Gastroesophageal sphincter (tissue), 4 donors: ENCODE data around the gene KPNA3. TPM values are rescaled to one million over a fixed set of nuclear protein-coding genes. Genes with fewer than 3 reads are reported as not detected.
A peak's percentile ranks its signal among the peaks of the same experiment; 100 is the strongest.

Experiments
- ATAC-seq: fragments of 150-250 bp; one replicate; pipeline ENCODE4 v1.9.1; 2016; ENCODE audit warnings: mild to moderate bottlenecking, moderate library complexity
- H3K27ac ChIP-seq, 4 donors: fragments of 200-600 bp; sonication (generic) in 3 of 4; 1 replicate in 3 of 4; 2 replicates in 1 of 4; pipeline ENCODE4 v1.5.1; 2016 to 2019
- H3K27me3 ChIP-seq: fragments of 200-600 bp; sonication (generic); one replicate; pipeline ENCODE4 v1.5.1; 2019
- H3K36me3 ChIP-seq, 2 donors: fragments of 200-600 bp; sonication (generic); one replicate each; pipeline ENCODE4 v1.5.1; 2019; ENCODE audit warnings: control low read depth in 1 of 2
- H3K4me1 ChIP-seq, 3 donors: fragments of 200-600 bp; sonication (generic); 1 replicate in 2 of 3; 2 replicates in 1 of 3; pipeline ENCODE4 v1.5.1; 2016 to 2019; ENCODE audit warnings: control low read depth in 2 of 3
- H3K4me3 ChIP-seq, 2 donors: fragments of 200-600 bp; sonication (generic); one replicate each; pipeline ENCODE4 v1.5.1; 2019; ENCODE audit warnings: mild to moderate bottlenecking in 1 of 2, moderate library complexity in 1 of 2
- H3K9me3 ChIP-seq, 3 donors: fragments of 200-600 bp; sonication (generic); one replicate each; pipeline ENCODE4 v1.5.1; 2017 to 2019; ENCODE audit warnings: control low read depth in 2 of 3
- EP300 ChIP-seq: sonication (generic); formaldehyde crosslinking; IDR thresholded peaks from one replicate; pipeline ENCODE4 v1.6.1; 2017; ENCODE audit warnings: antibody characterized with exemption, mild to moderate bottlenecking
- POLR2A ChIP-seq, 2 donors: fragments of 450-650 bp; IDR thresholded peaks; one replicate each; pipeline ENCODE4 v1.6.1; 2017; ENCODE audit warnings: antibody characterized with exemption in 2 of 2, mild to moderate bottlenecking in 2 of 2, moderate library complexity in 1 of 2
- POLR2AphosphoS5 ChIP-seq: sonication (generic); formaldehyde crosslinking; IDR thresholded peaks from one replicate; pipeline ENCODE4 v1.6.1; 2017; ENCODE audit warnings: antibody characterized with exemption
- WGBS, 2 donors: methylation state at CpG; one replicate each; pipeline ENCODE4 v1.1.5; 2018; ENCODE audit warnings: low coverage in 1 of 2; 5-methylcytosine and 5-hydroxymethylcytosine counted together
- total RNA-seq, 4 donors: library from RNA; depleted of rRNA; stranded (reverse); fragments of >200 nt; gene quantifications; one replicate each; pipeline ENCODE4 v1.1.0, GENCODE V29; 2016
- TF ChIP-seq, protein P1 (sequence below), 4 experiments: fragments of 200-600 bp in 2 of 4; fragments of 450-650 bp in 2 of 4; sonication (generic) in 1 of 4; IDR thresholded peaks; one replicate each; pipeline ENCODE4 v1.5.1; 2017 to 2019; ENCODE audit warnings: antibody characterized with exemption in 4 of 4, mild to moderate bottlenecking in 2 of 4, moderate library complexity in 2 of 4

Gene KPNA3
- total RNA-seq, 4 donors from 2014 or later: 41.2 to 67.5 (median 55.8) TPM

DNA sequence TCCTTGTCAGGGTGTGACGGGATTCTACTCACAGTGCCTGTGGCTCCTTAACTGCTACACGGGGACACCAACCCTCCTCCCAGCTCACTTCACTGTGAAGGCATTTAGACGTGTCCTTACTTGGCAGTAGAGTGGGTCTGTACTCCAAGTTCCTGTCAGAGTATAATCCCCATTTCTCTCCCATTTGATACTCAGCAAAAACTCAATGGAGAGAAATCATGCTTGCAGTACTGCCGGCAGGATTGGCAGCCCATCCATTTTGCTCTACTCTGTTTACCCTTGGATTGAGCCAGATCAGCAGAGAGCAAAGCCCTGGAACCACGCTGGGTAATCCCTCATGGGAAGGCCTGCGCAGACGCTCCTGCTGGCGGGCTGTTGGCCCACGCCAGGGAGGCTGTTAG is 135.2 kb downstream of the KPNA3 start:
- peaks cover 0 to 23% (median 0%) of the 10 kb centered on the region in 3 donors for H3K4me1 ChIP-seq
- no peaks in the 10 kb centered on the region for H3K9me3 ChIP-seq
- H3K27ac ChIP-seq: peak overlapping the region in 3 of 4 donors; percentile 39 to 64 (median 54)
- H3K36me3 ChIP-seq: peaks cover 0 to 31% of the 10 kb centered on the region in 2 donors
- no peak for TF ChIP-seq POLR2A (IDR thresholded peaks at IDR 0.05)
- TF ChIP-seq POLR2AphosphoS5: peak; percentile 89
- peak; percentile 89 for ATAC-seq
- no peak overlapping the region for H3K4me3 ChIP-seq
- H3K27me3 ChIP-seq: no peaks in the 10 kb centered on the region
- 21% methylated on average over 8 of the region's 9 CpGs; no CpG with 5 or more reads in 1 of the 2 donors for WGBS, 2 donors

- Histone ChIP-seq H3K9me3 (no peaks in the 10 kb centered on the region), H3K4me1 (peaks cover 0 to 25% (median 0%) of the 10 kb centered on the region in 3 donors), H3K27ac (peak overlapping the region in 1 of 4 donors; percentile 10), H3K4me3 (no peak overlapping the region), H3K36me3 (peaks cover 0 to 18% of the 10 kb centered on the region in 2 donors), H3K27me3 (no peaks in the 10 kb centered on the region)
- ATAC-seq: no peak
- 80% methylated on average over 1 to 3 of the region's 3 CpGs for WGBS, 2 donors
- no peak for TF ChIP-seq POLR2A (IDR thresholded peaks at IDR 0.05)
- no peak for TF ChIP-seq EP300
- TF ChIP-seq, protein P1, sequence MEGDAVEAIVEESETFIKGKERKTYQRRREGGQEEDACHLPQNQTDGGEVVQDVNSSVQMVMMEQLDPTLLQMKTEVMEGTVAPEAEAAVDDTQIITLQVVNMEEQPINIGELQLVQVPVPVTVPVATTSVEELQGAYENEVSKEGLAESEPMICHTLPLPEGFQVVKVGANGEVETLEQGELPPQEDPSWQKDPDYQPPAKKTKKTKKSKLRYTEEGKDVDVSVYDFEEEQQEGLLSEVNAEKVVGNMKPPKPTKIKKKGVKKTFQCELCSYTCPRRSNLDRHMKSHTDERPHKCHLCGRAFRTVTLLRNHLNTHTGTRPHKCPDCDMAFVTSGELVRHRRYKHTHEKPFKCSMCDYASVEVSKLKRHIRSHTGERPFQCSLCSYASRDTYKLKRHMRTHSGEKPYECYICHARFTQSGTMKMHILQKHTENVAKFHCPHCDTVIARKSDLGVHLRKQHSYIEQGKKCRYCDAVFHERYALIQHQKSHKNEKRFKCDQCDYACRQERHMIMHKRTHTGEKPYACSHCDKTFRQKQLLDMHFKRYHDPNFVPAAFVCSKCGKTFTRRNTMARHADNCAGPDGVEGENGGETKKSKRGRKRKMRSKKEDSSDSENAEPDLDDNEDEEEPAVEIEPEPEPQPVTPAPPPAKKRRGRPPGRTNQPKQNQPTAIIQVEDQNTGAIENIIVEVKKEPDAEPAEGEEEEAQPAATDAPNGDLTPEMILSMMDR (IDR thresholded peaks at IDR 0.05): no peak
- TF ChIP-seq POLR2AphosphoS5: no peak
Measured at GRCh38 chr13:49655906-49656305, 136.6 kb downstream of the KPNA3 start.

DNA sequence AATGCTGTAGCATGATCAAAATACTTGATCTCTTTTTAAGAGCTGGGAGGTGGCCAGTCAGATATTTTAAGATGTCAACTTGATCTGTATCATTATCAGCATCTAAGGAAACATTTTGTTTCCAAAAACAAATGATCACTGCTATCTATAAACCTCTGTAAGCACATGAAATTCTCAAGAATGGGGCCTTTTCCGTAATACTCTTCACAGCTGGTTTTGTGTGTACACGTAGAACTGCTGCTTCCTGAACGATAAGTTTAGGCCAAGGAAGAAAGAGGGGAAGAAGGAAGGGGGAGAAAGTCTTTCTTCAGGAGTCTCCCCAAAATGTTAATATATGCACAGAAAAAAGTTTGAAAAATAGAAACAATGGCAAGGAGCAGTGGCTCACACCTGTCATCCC is 138.5 kb downstream of the KPNA3 start:
- TF ChIP-seq, protein P1 (IDR thresholded peaks at IDR 0.05): no peak
- TF ChIP-seq POLR2A (IDR thresholded peaks at IDR 0.05): no peak
- TF ChIP-seq POLR2AphosphoS5: no peak
- no peak for TF ChIP-seq EP300
- no peak for ATAC-seq
- H3K4me1 ChIP-seq: peaks cover 0 to 36% (median 0%) of the 10 kb centered on the region in 3 donors
- WGBS, 2 donors: 84 to 87% methylated on average over 3 of the region's 3 CpGs
- no peak overlapping the region for H3K27ac ChIP-seq
- H3K27me3 ChIP-seq: no peaks in the 10 kb centered on the region
- H3K36me3 ChIP-seq: peaks cover 0 to 1% of the 10 kb centered on the region in 2 donors
- no peak overlapping the region for H3K4me3 ChIP-seq
- no peaks in the 10 kb centered on the region for H3K9me3 ChIP-seq

- H3K9me3 ChIP-seq: no peaks in the 10 kb centered on the region
- TF ChIP-seq POLR2A (IDR thresholded peaks at IDR 0.05) (no peak), POLR2AphosphoS5 (no peak), EP300 (no peak)
- TF ChIP-seq, protein P1 (IDR thresholded peaks at IDR 0.05): no peak
- H3K36me3 ChIP-seq: no peaks in the 10 kb centered on the region
- H3K4me1 ChIP-seq: peaks cover 0 to 38% (median 0%) of the 10 kb centered on the region in 3 donors
- H3K27ac ChIP-seq: no peak overlapping the region
- H3K27me3 ChIP-seq: no peaks in the 10 kb centered on the region
- no peak overlapping the region for H3K4me3 ChIP-seq
- ATAC-seq: no peak
Measured at GRCh38 chr13:49653478-49653877, 139.0 kb downstream of the KPNA3 start.

DNA sequence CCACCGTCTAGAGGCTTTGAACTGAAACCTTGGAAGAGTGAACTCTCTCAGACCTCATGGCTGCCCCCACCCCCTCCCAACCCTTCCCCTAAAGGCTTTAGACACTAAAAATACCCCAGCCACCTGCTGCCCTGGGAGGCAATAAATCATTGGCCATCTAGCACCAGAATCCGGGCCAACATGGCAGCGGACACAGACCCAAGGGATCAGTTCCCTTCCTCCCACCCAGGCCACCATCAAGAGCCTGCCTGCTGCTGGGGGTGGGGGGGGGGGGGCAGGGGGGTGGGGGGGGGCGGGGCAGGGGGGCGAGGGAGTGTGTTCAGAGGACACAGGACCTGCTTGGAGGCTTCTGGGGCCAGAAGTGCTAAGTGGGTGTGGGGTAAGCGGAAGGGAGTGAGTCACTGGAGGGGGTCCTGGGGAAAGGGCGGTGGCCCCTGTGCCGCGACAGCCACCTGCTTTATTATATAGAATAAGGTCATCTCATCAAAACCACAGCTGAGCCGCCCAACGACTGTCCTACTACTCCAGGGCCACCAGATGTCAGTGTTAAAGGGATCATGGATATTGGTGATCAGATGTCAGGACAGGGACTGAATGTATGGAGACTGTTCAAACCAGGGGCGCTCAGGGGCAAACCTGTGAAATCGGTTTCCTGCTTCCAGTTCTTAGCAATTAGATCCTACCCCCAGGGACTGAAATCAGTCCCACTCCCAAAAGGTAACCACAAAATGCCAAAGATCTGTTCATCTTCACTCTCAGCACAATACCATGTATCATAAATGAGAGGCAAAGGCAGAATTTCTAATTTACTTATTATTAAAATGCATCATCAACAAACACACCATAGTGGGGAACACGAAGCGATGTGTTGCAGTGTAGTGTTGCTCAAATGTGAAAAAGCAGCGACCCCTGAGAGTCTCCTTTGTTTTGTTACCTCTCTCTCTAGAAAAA is 139.9 kb downstream of the KPNA3 start:
- TF ChIP-seq, protein P1 (IDR thresholded peaks at IDR 0.05): peak in 3 of 4 experiments; percentile 33 to 38 (median 35)
- no peak for TF ChIP-seq POLR2AphosphoS5
- ATAC-seq: no peak
- WGBS, 2 donors: 53 to 85% methylated on average over 4 to 9 of the region's 16 CpGs
- H3K36me3 ChIP-seq: no peaks in the 10 kb centered on the region
- peaks cover 0 to 31% (median 0%) of the 10 kb centered on the region in 3 donors for H3K4me1 ChIP-seq
- H3K27me3 ChIP-seq: no peaks in the 10 kb centered on the region
- H3K4me3 ChIP-seq: no peak overlapping the region
- H3K9me3 ChIP-seq: no peaks in the 10 kb centered on the region
- no peak overlapping the region for H3K27ac ChIP-seq
